ENCODE measurements around the gene BNIP3.

Gene BNIP3

DNA sequence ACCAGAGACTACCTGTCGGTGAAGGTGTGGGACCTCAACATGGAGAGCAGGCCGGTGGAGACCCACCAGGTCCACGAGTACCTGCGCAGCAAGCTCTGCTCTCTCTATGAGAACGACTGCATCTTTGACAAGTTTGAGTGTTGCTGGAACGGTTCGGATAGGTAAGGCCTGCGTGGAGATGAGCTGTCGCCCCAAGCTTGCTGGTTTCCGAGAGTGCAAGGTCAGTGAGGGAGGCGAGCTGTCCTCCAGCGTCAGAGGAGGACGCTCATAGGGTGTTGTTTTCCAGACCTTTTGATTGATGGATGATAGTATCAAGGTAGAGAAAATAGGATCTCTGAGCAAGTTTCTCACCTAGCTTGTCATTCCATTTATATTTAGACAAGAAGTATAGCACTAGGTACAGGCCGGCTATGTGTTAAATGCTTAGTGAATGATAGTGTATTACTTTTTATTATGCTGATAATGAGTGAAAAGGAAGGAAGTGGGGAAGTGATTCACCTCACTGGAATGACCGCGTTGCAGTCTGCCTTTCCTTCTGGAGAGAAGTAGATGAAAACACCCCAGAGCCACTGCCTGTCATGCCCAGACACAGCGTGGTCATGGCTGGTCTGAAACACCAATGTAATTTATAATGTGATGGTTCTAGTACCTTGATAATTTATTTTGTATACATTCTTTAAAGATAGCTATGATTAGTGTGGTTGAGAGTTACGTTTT, 33.9 kb downstream of the BNIP3 start:
- no peak for DNase-seq (ENCODE audit: low spot score)
- in situ Hi-C loops (cut with MboI; ENCODE audit: low pct_unique_long_range_greater_than_20kb, low sequenced_read_pairs, unreplicated experiment), result no loop called here
- TF ChIP-seq, protein P1, sequence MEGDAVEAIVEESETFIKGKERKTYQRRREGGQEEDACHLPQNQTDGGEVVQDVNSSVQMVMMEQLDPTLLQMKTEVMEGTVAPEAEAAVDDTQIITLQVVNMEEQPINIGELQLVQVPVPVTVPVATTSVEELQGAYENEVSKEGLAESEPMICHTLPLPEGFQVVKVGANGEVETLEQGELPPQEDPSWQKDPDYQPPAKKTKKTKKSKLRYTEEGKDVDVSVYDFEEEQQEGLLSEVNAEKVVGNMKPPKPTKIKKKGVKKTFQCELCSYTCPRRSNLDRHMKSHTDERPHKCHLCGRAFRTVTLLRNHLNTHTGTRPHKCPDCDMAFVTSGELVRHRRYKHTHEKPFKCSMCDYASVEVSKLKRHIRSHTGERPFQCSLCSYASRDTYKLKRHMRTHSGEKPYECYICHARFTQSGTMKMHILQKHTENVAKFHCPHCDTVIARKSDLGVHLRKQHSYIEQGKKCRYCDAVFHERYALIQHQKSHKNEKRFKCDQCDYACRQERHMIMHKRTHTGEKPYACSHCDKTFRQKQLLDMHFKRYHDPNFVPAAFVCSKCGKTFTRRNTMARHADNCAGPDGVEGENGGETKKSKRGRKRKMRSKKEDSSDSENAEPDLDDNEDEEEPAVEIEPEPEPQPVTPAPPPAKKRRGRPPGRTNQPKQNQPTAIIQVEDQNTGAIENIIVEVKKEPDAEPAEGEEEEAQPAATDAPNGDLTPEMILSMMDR (IDR thresholded peaks at IDR 0.05; ENCODE audit: extremely low read depth, insufficient read depth, missing control alignments), result no peak

DNA sequence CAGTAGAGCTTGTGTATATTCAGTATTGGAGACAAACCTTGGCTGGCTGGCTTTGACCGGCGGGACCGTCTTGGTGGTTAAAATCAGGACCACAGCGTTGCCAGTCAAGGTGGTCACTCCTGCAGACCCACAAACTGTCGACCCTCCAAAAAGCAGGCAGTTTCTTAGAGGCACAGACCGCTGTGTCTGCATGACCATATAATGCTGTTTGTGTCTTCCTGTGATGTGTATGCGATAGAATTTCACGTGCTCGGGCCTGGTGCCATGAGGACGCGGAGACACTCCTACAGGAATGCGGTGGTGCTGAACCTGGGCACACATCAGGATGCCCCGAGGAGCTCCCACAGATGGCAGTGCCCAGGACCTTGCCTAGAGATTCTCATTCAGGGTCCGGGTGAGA, 34.8 kb downstream of the BNIP3 start:
- TF ChIP-seq, protein P1 (IDR thresholded peaks at IDR 0.05; ENCODE audit: extremely low read depth, insufficient read depth, missing control alignments), result no peak
- in situ Hi-C loops (cut with MboI; ENCODE audit: low pct_unique_long_range_greater_than_20kb, low sequenced_read_pairs, unreplicated experiment), result no loop called here
- no peak for DNase-seq (ENCODE audit: low spot score)

DNA sequence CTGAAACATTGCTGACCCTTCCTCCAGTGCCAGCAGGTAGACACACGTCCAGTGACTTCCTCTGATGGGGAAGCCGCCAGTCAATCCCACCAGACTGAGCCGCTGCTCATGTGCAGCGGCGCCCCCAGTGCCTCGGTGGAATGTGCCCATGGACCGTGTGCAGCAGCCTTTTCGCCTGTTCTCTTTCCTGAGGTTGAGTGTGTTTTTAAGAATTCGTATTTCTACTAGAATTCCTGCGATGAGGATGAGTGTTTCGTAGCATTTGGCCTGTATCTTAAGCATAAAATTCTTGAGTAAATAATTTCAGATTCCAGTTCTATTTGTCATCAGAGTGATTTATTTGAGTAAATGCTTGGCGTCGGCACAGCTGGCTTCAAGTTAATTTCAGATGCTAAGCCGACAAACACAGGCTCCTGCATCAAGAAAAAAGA, 35.4 kb downstream of the BNIP3 start:
- in situ Hi-C loops (cut with MboI; ENCODE audit: low pct_unique_long_range_greater_than_20kb, low sequenced_read_pairs, unreplicated experiment), result no loop called here
- TF ChIP-seq, protein P1 (IDR thresholded peaks at IDR 0.05; ENCODE audit: extremely low read depth, insufficient read depth, missing control alignments), result no peak
- no peak for DNase-seq (ENCODE audit: low spot score)

DNA sequence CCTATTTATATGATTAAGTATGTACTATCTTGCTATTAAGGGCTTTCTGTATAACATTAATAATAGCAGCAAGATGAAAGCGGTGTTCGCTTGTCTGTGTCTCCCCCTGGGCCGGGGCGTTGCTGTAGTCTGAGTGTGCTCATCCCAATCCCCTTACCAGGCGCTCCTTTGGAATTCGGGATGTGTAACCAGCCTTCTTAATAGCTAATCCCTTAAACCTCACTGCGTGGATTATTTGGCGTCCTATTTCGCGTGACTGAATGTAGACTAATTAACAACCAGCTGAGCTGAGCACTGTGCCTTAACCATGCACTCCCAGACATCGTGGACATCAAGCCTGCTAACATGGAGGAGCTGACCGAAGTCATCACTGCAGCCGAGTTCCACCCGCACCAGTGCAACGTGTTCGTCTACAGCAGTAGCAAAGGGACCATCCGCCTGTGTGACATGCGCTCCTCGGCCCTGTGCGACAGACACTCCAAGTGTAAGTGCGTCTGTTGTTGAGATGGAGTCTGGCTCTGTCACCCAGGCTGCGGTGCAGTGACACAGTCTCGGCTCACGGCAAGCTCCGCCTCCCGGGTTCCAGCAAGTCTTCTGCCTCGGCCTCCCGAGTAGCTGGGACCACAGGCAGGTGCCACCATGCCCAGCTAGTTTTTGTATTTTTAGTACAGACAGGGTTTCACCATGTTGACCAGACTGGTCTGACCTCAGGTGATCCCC, 36.6 kb downstream of the BNIP3 start:
- no peak for DNase-seq (ENCODE audit: low spot score)
- TF ChIP-seq, protein P1 (IDR thresholded peaks at IDR 0.05; ENCODE audit: extremely low read depth, insufficient read depth, missing control alignments), result no peak
- in situ Hi-C loops (cut with MboI; ENCODE audit: low pct_unique_long_range_greater_than_20kb, low sequenced_read_pairs, unreplicated experiment), result no loop called here

DNA sequence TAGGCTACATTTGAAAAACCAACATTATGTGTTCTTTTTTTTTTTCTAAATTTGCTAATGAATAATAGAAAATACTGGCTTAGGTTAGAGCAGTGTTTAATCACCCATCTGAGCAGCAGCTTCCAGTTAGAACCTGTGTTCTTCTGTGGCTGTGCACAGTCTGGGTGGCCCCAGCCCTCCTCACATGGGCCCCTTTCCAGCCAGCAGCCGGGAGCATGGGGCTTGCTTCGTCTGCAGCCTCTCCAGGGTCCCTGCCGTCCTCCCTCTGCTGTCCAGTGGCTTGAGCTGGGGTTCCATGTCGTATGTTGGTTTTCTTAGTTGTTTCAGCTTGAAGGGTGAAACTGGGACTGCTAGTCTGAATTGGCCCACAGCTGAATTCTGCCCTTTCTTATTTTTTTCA, 37.3 kb downstream of the BNIP3 start:
- no peak for DNase-seq (ENCODE audit: low spot score)
- in situ Hi-C loops (cut with MboI; ENCODE audit: low pct_unique_long_range_greater_than_20kb, low sequenced_read_pairs, unreplicated experiment), result no loop called here
- TF ChIP-seq, protein P1 (IDR thresholded peaks at IDR 0.05; ENCODE audit: extremely low read depth, insufficient read depth, missing control alignments), result no peak

DNA sequence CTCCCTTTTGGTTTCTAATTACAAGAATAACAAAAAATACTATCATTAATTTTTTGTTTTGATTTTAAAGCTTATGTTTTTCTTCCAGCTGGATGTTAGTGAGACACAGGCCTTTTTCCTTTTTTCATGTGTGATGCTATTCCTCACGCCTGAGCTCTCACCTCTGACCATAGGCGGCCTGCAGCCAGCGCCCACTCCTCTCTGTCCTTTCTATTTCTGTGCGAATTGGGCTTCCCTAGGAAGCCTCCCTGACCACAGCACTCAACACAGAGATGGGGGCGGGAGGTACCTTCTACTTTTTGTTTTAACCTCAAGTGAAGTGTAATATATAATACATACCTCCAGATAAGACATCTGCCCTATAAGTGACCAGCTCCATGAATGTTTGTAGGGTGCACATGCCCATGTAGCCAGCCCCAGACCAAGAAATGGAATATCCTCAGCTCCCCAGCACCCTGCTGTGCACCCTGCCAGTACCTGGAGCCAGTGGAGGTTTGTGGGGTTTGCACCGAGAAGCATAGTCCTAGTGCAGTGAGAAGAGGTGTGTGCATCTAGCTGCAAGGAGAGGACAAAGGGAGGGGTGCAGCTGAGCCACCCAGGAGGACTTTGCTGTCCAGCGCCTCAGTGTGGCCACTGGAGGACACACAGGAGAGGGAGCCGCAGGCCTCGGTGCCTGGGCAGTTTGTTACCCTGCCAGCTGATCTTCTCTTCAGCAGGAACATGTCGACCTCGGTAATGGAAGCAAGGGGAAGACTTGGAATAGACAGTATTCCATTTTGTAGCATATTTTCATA, 38.5 kb downstream of the BNIP3 start:
- no peak for DNase-seq (ENCODE audit: low spot score)
- TF ChIP-seq, protein P1 (IDR thresholded peaks at IDR 0.05; ENCODE audit: extremely low read depth, insufficient read depth, missing control alignments), result peak; percentile 62
- in situ Hi-C loops (cut with MboI; ENCODE audit: low pct_unique_long_range_greater_than_20kb, low sequenced_read_pairs, unreplicated experiment), result no loop called here
